ENCODE measurements around the gene CA11. TPM values are rescaled to one million over a fixed set of nuclear protein-coding genes. Genes with fewer than 3 reads are reported as not detected.

The CA11 gene
- total and polyA plus RNA-seq, 4 experiments from 2014 or later: 5.0 to 15.4 (median 11.5) TPM

GRCh38 chr19:48624791-48625723 is 20.9 kb downstream of the CA11 start:
- H3K27ac Mint-ChIP-seq: peak overlapping the region; percentile 76 to 97 (median 88)
- Histone ChIP-seq H3K27me3 (ENCODE audit: insufficient read depth, low read length) (no peaks in the 10 kb centered on the region), H3K4me1 (ENCODE audit: insufficient read depth, low read length) (peaks cover 20% of the 10 kb centered on the region), H3K9me3 (ENCODE audit: control insufficient read depth in 1 of 2, low read length in 2 of 2) (no peaks in the 10 kb centered on the region), H3K27ac (ENCODE audit: low read depth, low read length) (peak overlapping the region; percentile 68), H3K36me3 (ENCODE audit: insufficient read depth, low read length) (peaks cover 4% of the 10 kb centered on the region), H3K4me3 (ENCODE audit: low read length in 2 of 2) (peak overlapping the region in 1 of 2 donors; percentile 33)
- peak overlapping the region in 5 of 8 donors; percentile 39 to 92 (median 87) for H3K4me3 Mint-ChIP-seq
- H3K27me3 Mint-ChIP-seq: no peaks in the 10 kb centered on the region
- ChIA-PET CTCF (ENCODE audit: partially characterized antibody) (interaction anchor here (1.9 kb wide), 1 partner anchor 20 kb away, joined by 7 read pairs; the partner anchor contains the start of gene CA11), POLR2A (ENCODE audit: partially characterized antibody) (interaction anchor here (6.6 kb wide), 1 partner anchor 9 kb away, joined by 61 read pairs; no protein-coding TSS in a partner anchor)
- peaks cover 4 to 29% of the 10 kb centered on the region in 2 donors for H3K36me3 Mint-ChIP-seq
- intact Hi-C loops (cut with micrococcal nuclease): loop anchor here (1.0 kb wide), 2 partner anchors 12 to 21 kb away; partner anchors contain the start of genes CA11 and DBP
- DNase-seq: no peak
- no peaks in the 10 kb centered on the region for H3K9me3 Mint-ChIP-seq
- H3K4me1 Mint-ChIP-seq: peaks cover 16 to 45% (median 27%) of the 10 kb centered on the region in 4 donors

GRCh38 chr19:48624067-48624594 is 21.9 kb downstream of the CA11 start:
- Mint-ChIP-seq H3K27me3 (no peaks in the 10 kb centered on the region), H3K27ac (peak overlapping the region; percentile 79 to 98 (median 96)), H3K4me3 (peak overlapping the region; percentile 59 to 93 (median 84)), H3K9me3 (no peaks in the 10 kb centered on the region), H3K36me3 (peaks cover 4 to 31% of the 10 kb centered on the region in 2 donors), H3K4me1 (peaks cover 22 to 54% (median 34%) of the 10 kb centered on the region in 4 donors)
- Histone ChIP-seq H3K36me3 (ENCODE audit: insufficient read depth, low read length) (no peaks in the 10 kb centered on the region), H3K9me3 (ENCODE audit: control insufficient read depth in 1 of 2, low read length in 2 of 2) (no peaks in the 10 kb centered on the region), H3K27ac (ENCODE audit: low read depth, low read length) (peak overlapping the region; percentile 68), H3K4me3 (ENCODE audit: low read length in 2 of 2) (peak overlapping the region; percentile 13 to 33), H3K27me3 (ENCODE audit: insufficient read depth, low read length) (no peaks in the 10 kb centered on the region), H3K4me1 (ENCODE audit: insufficient read depth, low read length) (peaks cover 27% of the 10 kb centered on the region)
- ChIA-PET CTCF (ENCODE audit: partially characterized antibody) (interaction anchor here (0.7 to 1.9 kb wide), 3 partner anchors 21 to 369 kb away, joined by 3 to 7 read pairs (median 3); partner anchors contain the start of genes CA11 and RUVBL2), POLR2A (ENCODE audit: partially characterized antibody) (interaction anchor here (0.6 to 6.6 kb wide), 8 partner anchors 10 to 369 kb away, joined by 3 to 61 read pairs (median 4); partner anchors contain the start of genes CA11, DBP, FAM83E and FTL)
- DNase-seq: peak; percentile 87 to 91 (median 90)
- intact Hi-C loops (cut with micrococcal nuclease): loop anchor here (1.0 kb wide), 2 partner anchors 13 to 22 kb away; partner anchors contain the start of genes CA11 and DBP

GRCh38 chr19:48623556-48624066 is 22.4 kb downstream of the CA11 start:
- no peaks in the 10 kb centered on the region for H3K9me3 Mint-ChIP-seq
- ChIA-PET CTCF (ENCODE audit: partially characterized antibody) (interaction anchor here (0.7 to 1.9 kb wide), 3 partner anchors 22 to 370 kb away, joined by 3 to 7 read pairs (median 3); partner anchors contain the start of genes CA11 and RUVBL2), POLR2A (ENCODE audit: partially characterized antibody) (interaction anchor here (0.6 to 6.6 kb wide), 9 partner anchors 9 to 370 kb away, joined by 3 to 61 read pairs (median 4); partner anchors contain the start of genes CA11, DBP, FAM83E and FTL)
- H3K4me3 Mint-ChIP-seq: peak overlapping the region; percentile 59 to 93 (median 84)
- H3K27ac Mint-ChIP-seq: peak overlapping the region; percentile 79 to 98 (median 96)
- Histone ChIP-seq H3K4me3 (ENCODE audit: low read length in 2 of 2) (peak overlapping the region; percentile 13 to 33), H3K27me3 (ENCODE audit: insufficient read depth, low read length) (no peaks in the 10 kb centered on the region), H3K27ac (ENCODE audit: low read depth, low read length) (peak overlapping the region; percentile 68), H3K36me3 (ENCODE audit: insufficient read depth, low read length) (no peaks in the 10 kb centered on the region), H3K4me1 (ENCODE audit: insufficient read depth, low read length) (peaks cover 27% of the 10 kb centered on the region), H3K9me3 (ENCODE audit: control insufficient read depth in 1 of 2, low read length in 2 of 2) (no peaks in the 10 kb centered on the region)
- no peaks in the 10 kb centered on the region for H3K27me3 Mint-ChIP-seq
- peaks cover 22 to 59% (median 36%) of the 10 kb centered on the region in 4 donors for H3K4me1 Mint-ChIP-seq
- no peak for DNase-seq
- H3K36me3 Mint-ChIP-seq: peaks cover 4 to 34% of the 10 kb centered on the region in 2 donors
- intact Hi-C loops (cut with micrococcal nuclease): loop anchor here (1.0 kb wide), 2 partner anchors 14 to 23 kb away; partner anchors contain the start of genes CA11 and DBP

- ChIA-PET CTCF (ENCODE audit: partially characterized antibody) (interaction anchor here (0.6 to 1.5 kb wide), 6 partner anchors 11 to 130 kb away, joined by 3 to 5 read pairs (median 4); no protein-coding TSS in a partner anchor), POLR2A (ENCODE audit: partially characterized antibody) (interaction anchor here (0.6 to 6.6 kb wide), 33 partner anchors 9 to 1346 kb away, joined by 3 to 70 read pairs (median 4); partner anchors contain the start of genes CA11, DBP, FTL and GYS1)
- Mint-ChIP-seq H3K27ac (peak overlapping the region; percentile 97 to 99 (median 98)), H3K4me1 (peaks cover 30 to 79% (median 50%) of the 10 kb centered on the region in 4 donors), H3K36me3 (peaks cover 27 to 64% of the 10 kb centered on the region in 2 donors), H3K27me3 (no peaks in the 10 kb centered on the region), H3K9me3 (peaks cover 0 to 2% (median 0%) of the 10 kb centered on the region in 8 donors), H3K4me3 (peak overlapping the region; percentile 95 to 98 (median 96))
- Histone ChIP-seq H3K27ac (ENCODE audit: low read depth, low read length) (peak overlapping the region; percentile 88), H3K4me1 (ENCODE audit: insufficient read depth, low read length) (peaks cover 55% of the 10 kb centered on the region), H3K9me3 (ENCODE audit: control insufficient read depth in 1 of 2, low read length in 2 of 2) (no peaks in the 10 kb centered on the region), H3K27me3 (ENCODE audit: insufficient read depth, low read length) (no peaks in the 10 kb centered on the region), H3K4me3 (ENCODE audit: low read length in 2 of 2) (peak overlapping the region; percentile 76 to 81), H3K36me3 (ENCODE audit: insufficient read depth, low read length) (peaks cover 31% of the 10 kb centered on the region)
- no peak for DNase-seq
- intact Hi-C loops (cut with micrococcal nuclease): loop anchor here (1.0 to 5.0 kb wide), 7 partner anchors 17 to 465 kb away; partner anchors contain the start of genes CA11, CYTH2, DBP and GYS1
Measured at GRCh38 chr19:48619692-48620585, 26.0 kb downstream of the CA11 start.

GRCh38 chr19:48618916-48619691 is 26.9 kb downstream of the CA11 start, which contains the start of the genes RPL18 and SPHK2:
Gene RPL18 (minus strand): TSS chr19:48619178. CDS start chr19:48619143, 35 bp downstream.
Gene SPHK2 (plus strand): TSS chr19:48619506. CDS start chr19:48620515, 1,009 bp downstream.
- ChIA-PET CTCF (ENCODE audit: partially characterized antibody) (interaction anchor here (1.0 to 1.5 kb wide), 5 partner anchors 10 to 130 kb away, joined by 3 to 5 read pairs (median 4); no protein-coding TSS in a partner anchor), POLR2A (ENCODE audit: partially characterized antibody) (interaction anchor here (0.6 to 5.6 kb wide), 41 partner anchors 10 to 1345 kb away, joined by 3 to 70 read pairs (median 4); partner anchors contain the start of genes CA11, DBP, GYS1 and KDELR1)
- H3K4me1 Mint-ChIP-seq: peaks cover 27 to 74% (median 49%) of the 10 kb centered on the region in 4 donors
- H3K4me3 ChIP-seq (ENCODE audit: low read length in 2 of 2): peak within 1 kb of the TSS; percentile 76 to 81
- H3K27ac ChIP-seq (ENCODE audit: low read depth, low read length): peak within 1 kb of the TSS; percentile 88
- DNase-seq: peak; percentile 94 to 97 (median 96)
- H3K36me3 Mint-ChIP-seq: peaks cover 27 to 67% of the 10 kb centered on the region in 2 donors
- no peaks in the 10 kb centered on the region for H3K27me3 ChIP-seq (ENCODE audit: insufficient read depth, low read length)
- no peaks in the 10 kb centered on the region for H3K9me3 ChIP-seq (ENCODE audit: control insufficient read depth in 1 of 2, low read length in 2 of 2)
- H3K4me1 ChIP-seq (ENCODE audit: insufficient read depth, low read length): peaks cover 50% of the 10 kb centered on the region
- peaks cover 35% of the 10 kb centered on the region for H3K36me3 ChIP-seq (ENCODE audit: insufficient read depth, low read length)
- H3K4me3 Mint-ChIP-seq: peak within 1 kb of the TSS; percentile 95 to 98 (median 96)
- peaks cover 0 to 2% (median 0%) of the 10 kb centered on the region in 8 donors for H3K9me3 Mint-ChIP-seq
- peak within 1 kb of the TSS; percentile 97 to 99 (median 98) for H3K27ac Mint-ChIP-seq
- no peaks in the 10 kb centered on the region for H3K27me3 Mint-ChIP-seq
- intact Hi-C loops (cut with micrococcal nuclease): loop anchor here (1.0 to 5.0 kb wide), 7 partner anchors 18 to 466 kb away; partner anchors contain the start of genes CA11, CYTH2, DBP and GYS1

Measured in CD4-positive, alpha-beta memory T cell (primary cell).